ENCODE data around the gene ZEB1.

The ZEB1 gene

DNA sequence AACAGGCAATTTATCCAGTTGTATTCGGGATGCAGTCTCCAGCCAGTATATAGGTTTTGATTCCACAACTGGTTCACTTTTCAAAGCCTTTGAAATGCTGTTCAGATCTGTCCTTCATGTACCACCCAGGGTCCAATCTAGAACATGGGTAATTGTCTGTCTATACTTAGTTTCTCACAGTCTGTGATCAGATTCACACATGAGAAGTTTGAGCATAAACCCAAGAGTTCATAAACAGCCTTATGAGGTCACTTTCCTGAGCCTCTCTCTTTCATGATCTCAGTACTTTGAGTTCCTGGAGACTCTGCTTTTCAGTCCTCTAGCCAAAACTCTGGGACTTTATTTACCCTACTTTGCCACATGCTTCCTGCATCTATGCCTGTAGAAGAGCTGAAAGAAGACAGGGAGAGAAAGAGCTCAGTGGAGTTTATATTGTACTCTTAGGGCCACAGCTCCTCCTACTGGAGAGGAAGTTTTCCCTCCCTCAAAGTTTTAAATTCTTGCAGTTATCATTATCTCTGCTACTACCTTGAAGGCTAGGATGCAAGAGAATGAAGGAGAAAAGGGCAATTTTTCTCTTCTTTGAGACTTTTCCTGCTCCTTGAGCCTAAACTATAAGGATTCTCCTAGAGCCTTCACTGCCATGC is 172.0 kb downstream of the ZEB1 start:
- H3K4me3 ChIP-seq (replicated peaks; ENCODE audit: low read depth, low read length), result no peak overlapping the region
- TF ChIP-seq, protein P1, sequence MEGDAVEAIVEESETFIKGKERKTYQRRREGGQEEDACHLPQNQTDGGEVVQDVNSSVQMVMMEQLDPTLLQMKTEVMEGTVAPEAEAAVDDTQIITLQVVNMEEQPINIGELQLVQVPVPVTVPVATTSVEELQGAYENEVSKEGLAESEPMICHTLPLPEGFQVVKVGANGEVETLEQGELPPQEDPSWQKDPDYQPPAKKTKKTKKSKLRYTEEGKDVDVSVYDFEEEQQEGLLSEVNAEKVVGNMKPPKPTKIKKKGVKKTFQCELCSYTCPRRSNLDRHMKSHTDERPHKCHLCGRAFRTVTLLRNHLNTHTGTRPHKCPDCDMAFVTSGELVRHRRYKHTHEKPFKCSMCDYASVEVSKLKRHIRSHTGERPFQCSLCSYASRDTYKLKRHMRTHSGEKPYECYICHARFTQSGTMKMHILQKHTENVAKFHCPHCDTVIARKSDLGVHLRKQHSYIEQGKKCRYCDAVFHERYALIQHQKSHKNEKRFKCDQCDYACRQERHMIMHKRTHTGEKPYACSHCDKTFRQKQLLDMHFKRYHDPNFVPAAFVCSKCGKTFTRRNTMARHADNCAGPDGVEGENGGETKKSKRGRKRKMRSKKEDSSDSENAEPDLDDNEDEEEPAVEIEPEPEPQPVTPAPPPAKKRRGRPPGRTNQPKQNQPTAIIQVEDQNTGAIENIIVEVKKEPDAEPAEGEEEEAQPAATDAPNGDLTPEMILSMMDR (IDR thresholded peaks at IDR 0.05; ENCODE audit: insufficient read depth, low read length, poor library complexity, severe bottlenecking), result peak; percentile 58
- no peaks in the 10 kb centered on the region for H3K27me3 ChIP-seq (replicated peaks; ENCODE audit: control insufficient read depth, insufficient read depth, low read length)
- H3K36me3 ChIP-seq (ENCODE audit: control insufficient read depth, insufficient read depth, low read length), result no peaks in the 10 kb centered on the region; the same call in 1 of the 2 replicates
- peak; percentile 24 for DNase-seq (ENCODE audit: extremely low read depth, insufficient read length)

DNA sequence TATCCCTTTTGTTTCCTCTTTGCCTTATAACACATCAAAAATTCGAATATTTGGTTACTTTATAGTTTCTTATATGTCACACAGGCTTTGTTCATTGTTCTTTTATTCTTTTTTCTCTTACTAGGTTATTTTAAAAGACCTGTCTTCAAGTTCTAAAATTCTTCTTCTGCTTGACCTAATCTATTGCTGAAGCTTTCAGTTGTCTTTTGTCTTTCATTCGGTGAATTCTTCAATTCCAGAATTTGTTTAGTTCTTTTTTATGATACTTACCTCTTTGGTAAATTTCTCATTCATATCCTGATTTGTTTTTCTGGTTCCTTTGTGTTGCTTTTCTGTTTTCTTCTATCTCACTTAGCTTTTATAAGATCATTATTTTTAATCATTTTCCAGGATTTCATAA is 188.4 kb downstream of the ZEB1 start:
- no peaks in the 10 kb centered on the region for H3K27me3 ChIP-seq (replicated peaks; ENCODE audit: control insufficient read depth, insufficient read depth, low read length)
- no peak overlapping the region for H3K4me3 ChIP-seq (replicated peaks; ENCODE audit: low read depth, low read length)
- DNase-seq (ENCODE audit: extremely low read depth, insufficient read length), result no peak
- TF ChIP-seq, protein P1 (IDR thresholded peaks at IDR 0.05; ENCODE audit: insufficient read depth, low read length, poor library complexity, severe bottlenecking), result no peak
- peaks cover 12% of the 10 kb centered on the region for H3K36me3 ChIP-seq (ENCODE audit: control insufficient read depth, insufficient read depth, low read length)

DNA sequence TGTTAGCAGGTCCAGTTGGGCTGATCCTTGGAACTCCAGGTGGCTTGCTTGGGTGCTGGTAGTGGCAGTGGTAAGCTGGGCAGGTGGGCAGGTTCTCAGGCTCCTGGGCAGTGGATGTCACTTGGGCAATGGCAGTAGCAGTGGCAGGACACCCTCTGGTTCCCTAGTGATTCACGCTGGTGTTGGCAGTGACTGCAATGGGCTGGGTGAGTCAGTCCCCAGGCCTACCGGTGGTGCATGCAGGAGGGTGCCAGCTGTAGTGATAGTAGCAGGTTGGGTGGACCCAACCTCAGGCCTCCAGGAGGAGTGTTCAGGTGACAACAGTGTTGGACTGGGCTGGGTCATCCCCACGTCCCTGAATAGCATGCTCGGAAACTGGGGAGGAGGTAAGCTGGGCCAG is 189.2 kb downstream of the ZEB1 start:
- TF ChIP-seq, protein P1 (IDR thresholded peaks at IDR 0.05; ENCODE audit: insufficient read depth, low read length, poor library complexity, severe bottlenecking), result no peak
- no peak overlapping the region for H3K4me3 ChIP-seq (replicated peaks; ENCODE audit: low read depth, low read length)
- H3K36me3 ChIP-seq (ENCODE audit: control insufficient read depth, insufficient read depth, low read length), result peaks cover 12% of the 10 kb centered on the region
- no peaks in the 10 kb centered on the region for H3K27me3 ChIP-seq (replicated peaks; ENCODE audit: control insufficient read depth, insufficient read depth, low read length)
- DNase-seq (ENCODE audit: extremely low read depth, insufficient read length), result no peak

DNA sequence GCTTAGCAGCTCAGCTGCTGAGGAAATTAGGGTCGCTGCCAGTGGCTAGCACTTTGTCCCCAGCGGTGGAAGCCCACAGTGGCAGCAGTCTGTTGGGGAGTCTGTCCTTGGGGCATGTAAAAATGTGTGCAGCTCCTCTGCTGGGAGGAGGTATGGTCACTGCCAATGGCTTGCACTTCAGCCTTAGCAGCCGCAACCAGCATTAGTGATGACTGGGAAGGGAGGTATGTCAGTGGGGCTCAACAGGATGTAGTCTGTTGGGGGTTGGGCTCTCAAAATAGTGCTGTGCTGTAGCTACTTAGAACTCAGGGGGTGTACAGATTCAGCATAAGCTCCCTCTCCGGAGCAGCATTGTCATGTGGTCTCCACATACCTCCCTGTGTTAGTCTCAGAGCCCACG is 189.9 kb downstream of the ZEB1 start:
- no peak for DNase-seq (ENCODE audit: extremely low read depth, insufficient read length)

DNA sequence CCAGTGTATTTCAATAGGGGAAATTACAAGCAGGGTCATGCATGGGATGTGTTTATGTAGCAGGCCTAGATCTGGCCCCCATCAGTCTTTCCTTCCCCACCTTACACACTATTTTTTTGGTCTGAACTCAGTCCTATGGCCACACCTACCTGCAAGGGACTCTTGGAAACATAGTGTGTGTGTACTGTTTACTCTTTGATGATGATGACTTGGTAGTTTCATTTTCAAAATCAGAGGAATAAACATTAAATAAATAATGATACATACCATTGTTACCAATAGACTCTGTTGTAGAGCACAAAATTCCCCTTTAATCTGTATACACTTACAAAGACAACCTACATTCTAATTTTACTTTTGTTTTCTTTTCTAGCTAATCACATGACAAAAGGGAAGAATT is 191.0 kb downstream of the ZEB1 start:
- H3K4me3 ChIP-seq (replicated peaks; ENCODE audit: low read depth, low read length), result no peak overlapping the region
- TF ChIP-seq, protein P1 (IDR thresholded peaks at IDR 0.05; ENCODE audit: insufficient read depth, low read length, poor library complexity, severe bottlenecking), result no peak
- DNase-seq (ENCODE audit: extremely low read depth, insufficient read length), result no peak
- no peaks in the 10 kb centered on the region for H3K27me3 ChIP-seq (replicated peaks; ENCODE audit: control insufficient read depth, insufficient read depth, low read length)
- peaks cover 12% of the 10 kb centered on the region for H3K36me3 ChIP-seq (ENCODE audit: control insufficient read depth, insufficient read depth, low read length)

More for the DNA sequence above, 189.9 kb downstream of the ZEB1 start:
- H3K36me3 ChIP-seq (ENCODE audit: control insufficient read depth, insufficient read depth, low read length), result peaks cover 12% of the 10 kb centered on the region
- TF ChIP-seq, protein P1 (IDR thresholded peaks at IDR 0.05; ENCODE audit: insufficient read depth, low read length, poor library complexity, severe bottlenecking), result no peak
- H3K27me3 ChIP-seq (replicated peaks; ENCODE audit: control insufficient read depth, insufficient read depth, low read length), result no peaks in the 10 kb centered on the region
- no peak overlapping the region for H3K4me3 ChIP-seq (replicated peaks; ENCODE audit: low read depth, low read length)

DNA sequence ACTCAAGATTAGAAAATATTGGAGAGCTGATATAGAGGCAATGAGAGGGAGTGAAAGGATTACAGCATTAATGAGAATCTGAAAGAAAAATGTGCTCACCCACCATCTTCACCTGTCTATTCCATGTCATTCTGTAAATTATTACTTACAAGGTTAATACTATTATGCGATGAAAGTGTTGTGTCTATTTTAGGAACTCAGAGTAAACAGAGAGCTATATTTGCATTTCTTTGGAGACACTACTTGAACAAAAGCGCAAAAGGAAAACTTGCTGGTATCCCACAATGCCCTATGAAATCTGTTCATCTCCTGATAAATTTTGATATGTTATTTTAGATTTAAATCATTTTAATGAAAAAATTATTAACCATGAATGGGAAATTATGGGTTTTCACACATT is 196.1 kb downstream of the ZEB1 start:
- TF ChIP-seq, protein P1 (IDR thresholded peaks at IDR 0.05; ENCODE audit: insufficient read depth, low read length, poor library complexity, severe bottlenecking), result no peak
- Histone ChIP-seq H3K4me3 (replicated peaks; ENCODE audit: low read depth, low read length) (no peak overlapping the region), H3K36me3 (ENCODE audit: control insufficient read depth, insufficient read depth, low read length) (peaks cover 3% of the 10 kb centered on the region), H3K27me3 (replicated peaks; ENCODE audit: control insufficient read depth, insufficient read depth, low read length) (no peaks in the 10 kb centered on the region)
- DNase-seq (ENCODE audit: extremely low read depth, insufficient read length), result no peak

All from GM06990 (cell line).